ENCODE data around the gene HSF5.

DNA sequence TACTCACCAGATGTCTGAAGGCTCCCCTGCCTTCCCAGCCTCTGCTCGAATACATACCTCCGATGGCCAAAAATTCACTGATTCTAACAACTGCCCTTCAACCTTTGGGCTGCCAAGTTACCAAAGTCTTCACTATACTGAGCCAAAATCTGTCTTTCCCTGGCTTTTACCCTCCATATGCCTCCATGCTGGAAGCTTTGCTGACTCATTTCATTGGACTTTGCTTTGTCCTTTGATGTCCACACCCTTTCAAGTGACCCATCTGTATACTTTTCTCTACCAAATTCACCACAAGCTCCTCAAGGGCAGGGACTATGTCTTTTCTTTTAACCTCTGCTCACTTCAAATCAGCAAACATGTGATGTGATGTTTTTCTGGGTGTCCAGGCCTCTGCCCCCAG is 47.2 kb upstream of the HSF5 start:
- TF ChIP-seq GABPA (IDR thresholded peaks at IDR 0.05; ENCODE audit: low read depth), result no peak
- no peak for TF ChIP-seq POLR2AphosphoS5 (IDR thresholded peaks at IDR 0.05; ENCODE audit: low read depth)
- TF ChIP-seq, protein P1, sequence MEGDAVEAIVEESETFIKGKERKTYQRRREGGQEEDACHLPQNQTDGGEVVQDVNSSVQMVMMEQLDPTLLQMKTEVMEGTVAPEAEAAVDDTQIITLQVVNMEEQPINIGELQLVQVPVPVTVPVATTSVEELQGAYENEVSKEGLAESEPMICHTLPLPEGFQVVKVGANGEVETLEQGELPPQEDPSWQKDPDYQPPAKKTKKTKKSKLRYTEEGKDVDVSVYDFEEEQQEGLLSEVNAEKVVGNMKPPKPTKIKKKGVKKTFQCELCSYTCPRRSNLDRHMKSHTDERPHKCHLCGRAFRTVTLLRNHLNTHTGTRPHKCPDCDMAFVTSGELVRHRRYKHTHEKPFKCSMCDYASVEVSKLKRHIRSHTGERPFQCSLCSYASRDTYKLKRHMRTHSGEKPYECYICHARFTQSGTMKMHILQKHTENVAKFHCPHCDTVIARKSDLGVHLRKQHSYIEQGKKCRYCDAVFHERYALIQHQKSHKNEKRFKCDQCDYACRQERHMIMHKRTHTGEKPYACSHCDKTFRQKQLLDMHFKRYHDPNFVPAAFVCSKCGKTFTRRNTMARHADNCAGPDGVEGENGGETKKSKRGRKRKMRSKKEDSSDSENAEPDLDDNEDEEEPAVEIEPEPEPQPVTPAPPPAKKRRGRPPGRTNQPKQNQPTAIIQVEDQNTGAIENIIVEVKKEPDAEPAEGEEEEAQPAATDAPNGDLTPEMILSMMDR (IDR thresholded peaks at IDR 0.05; ENCODE audit: insufficient read depth, low read length), result no peak
- TF ChIP-seq, protein P2, sequence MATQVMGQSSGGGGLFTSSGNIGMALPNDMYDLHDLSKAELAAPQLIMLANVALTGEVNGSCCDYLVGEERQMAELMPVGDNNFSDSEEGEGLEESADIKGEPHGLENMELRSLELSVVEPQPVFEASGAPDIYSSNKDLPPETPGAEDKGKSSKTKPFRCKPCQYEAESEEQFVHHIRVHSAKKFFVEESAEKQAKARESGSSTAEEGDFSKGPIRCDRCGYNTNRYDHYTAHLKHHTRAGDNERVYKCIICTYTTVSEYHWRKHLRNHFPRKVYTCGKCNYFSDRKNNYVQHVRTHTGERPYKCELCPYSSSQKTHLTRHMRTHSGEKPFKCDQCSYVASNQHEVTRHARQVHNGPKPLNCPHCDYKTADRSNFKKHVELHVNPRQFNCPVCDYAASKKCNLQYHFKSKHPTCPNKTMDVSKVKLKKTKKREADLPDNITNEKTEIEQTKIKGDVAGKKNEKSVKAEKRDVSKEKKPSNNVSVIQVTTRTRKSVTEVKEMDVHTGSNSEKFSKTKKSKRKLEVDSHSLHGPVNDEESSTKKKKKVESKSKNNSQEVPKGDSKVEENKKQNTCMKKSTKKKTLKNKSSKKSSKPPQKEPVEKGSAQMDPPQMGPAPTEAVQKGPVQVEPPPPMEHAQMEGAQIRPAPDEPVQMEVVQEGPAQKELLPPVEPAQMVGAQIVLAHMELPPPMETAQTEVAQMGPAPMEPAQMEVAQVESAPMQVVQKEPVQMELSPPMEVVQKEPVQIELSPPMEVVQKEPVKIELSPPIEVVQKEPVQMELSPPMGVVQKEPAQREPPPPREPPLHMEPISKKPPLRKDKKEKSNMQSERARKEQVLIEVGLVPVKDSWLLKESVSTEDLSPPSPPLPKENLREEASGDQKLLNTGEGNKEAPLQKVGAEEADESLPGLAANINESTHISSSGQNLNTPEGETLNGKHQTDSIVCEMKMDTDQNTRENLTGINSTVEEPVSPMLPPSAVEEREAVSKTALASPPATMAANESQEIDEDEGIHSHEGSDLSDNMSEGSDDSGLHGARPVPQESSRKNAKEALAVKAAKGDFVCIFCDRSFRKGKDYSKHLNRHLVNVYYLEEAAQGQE (IDR thresholded peaks at IDR 0.05; ENCODE audit: insufficient replicate concordance, low read depth), result no peak
- no peak for TF ChIP-seq SPI1 (IDR thresholded peaks at IDR 0.05; ENCODE audit: borderline replicate concordance, low read depth)

Data from HL-60 (cell line).